Measurements from ENCODE around the gene GABARAP. TPM values are rescaled to one million over a fixed set of nuclear protein-coding genes. Genes with fewer than 3 reads are reported as not detected.

The GABARAP gene
- polyA plus RNA-seq, 1 donor (not counting 4 experiments of a cell fraction or from before 2014, with no cell fraction given), result 271 TPM

- no peaks in the 10 kb centered on the region for H3K4me1 ChIP-seq (ENCODE audit: control insufficient read depth, extremely low read depth, insufficient read depth, low read length)
- peaks cover 0 to 2% of the 10 kb centered on the region in 2 experiments for H3K36me3 ChIP-seq (ENCODE audit: control insufficient read depth in 2 of 2, extremely low read depth in 1 of 2, insufficient read depth in 2 of 2, low read length in 2 of 2)
- FAIRE-seq (no peak), DNase-seq (ENCODE audit: low read depth, low spot score) (no peak)
- H3K4me3 ChIP-seq (ENCODE audit: control insufficient read depth in 2 of 3, extremely low read depth in 1 of 3, insufficient read depth in 2 of 3, low read depth in 1 of 3, low read length in 3 of 3), result no peak overlapping the region
- TF ChIP-seq CTCF (optimal IDR thresholded peaks at IDR 0.05 in 1 of 3, IDR thresholded peaks at IDR 0.05 in 1 of 3, conservative IDR thresholded peaks at IDR 0.05 in 1 of 3; ENCODE audit: extremely low read depth in 1 of 3, insufficient read depth in 2 of 3, low read length in 3 of 3), result no peak
- no peak for TF ChIP-seq EZH2 (IDR thresholded peaks at IDR 0.05; ENCODE audit: low read length)
- H3K27me3 ChIP-seq (ENCODE audit: control insufficient read depth, extremely low read depth, insufficient read depth, low read length), result no peaks in the 10 kb centered on the region
- no peaks in the 10 kb centered on the region for H4K20me1 ChIP-seq (ENCODE audit: control insufficient read depth, extremely low read depth, insufficient read depth, low read length)
- dilution Hi-C loops (cut with MboI; ENCODE audit: extremely low pct_ligation_motif_present, low sequenced_read_pairs), result no loop called here
- H3K9ac ChIP-seq (ENCODE audit: control insufficient read depth, extremely low read depth, insufficient read depth, low read length), result no peak overlapping the region
- H3K27ac ChIP-seq (ENCODE audit: control insufficient read depth, insufficient read depth, low read length), result no peak overlapping the region
- H3K79me2 ChIP-seq (ENCODE audit: control insufficient read depth, insufficient read depth, low read length), result no peaks in the 10 kb centered on the region
- no peak overlapping the region for H3K4me2 ChIP-seq (ENCODE audit: control insufficient read depth, extremely low read depth, insufficient read depth, low read depth, low read length)
- no peaks in the 10 kb centered on the region for H3K9me1 ChIP-seq (ENCODE audit: control insufficient read depth, extremely low read depth, insufficient read depth, low read length)
- H3K9me3 ChIP-seq (ENCODE audit: control insufficient read depth, low read depth, low read length), result no peaks in the 10 kb centered on the region
- no peak overlapping the region for H2AFZ ChIP-seq (ENCODE audit: control insufficient read depth, low read length)
Observed at GRCh38 chr17:7191571-7192270, 50.5 kb downstream of the GABARAP start.

- Histone ChIP-seq H4K20me1 (ENCODE audit: control insufficient read depth, extremely low read depth, insufficient read depth, low read length) (no peaks in the 10 kb centered on the region), H3K4me2 (ENCODE audit: control insufficient read depth, extremely low read depth, insufficient read depth, low read depth, low read length) (no peak overlapping the region), H3K9ac (ENCODE audit: control insufficient read depth, extremely low read depth, insufficient read depth, low read length) (no peak overlapping the region), H3K9me1 (ENCODE audit: control insufficient read depth, extremely low read depth, insufficient read depth, low read length) (no peaks in the 10 kb centered on the region), H3K79me2 (ENCODE audit: control insufficient read depth, insufficient read depth, low read length) (no peaks in the 10 kb centered on the region), H3K36me3 (ENCODE audit: control insufficient read depth in 2 of 2, extremely low read depth in 1 of 2, insufficient read depth in 2 of 2, low read length in 2 of 2) (peaks cover 0 to 2% of the 10 kb centered on the region in 2 experiments), H2AFZ (ENCODE audit: control insufficient read depth, low read length) (no peak overlapping the region), H3K27ac (ENCODE audit: control insufficient read depth, insufficient read depth, low read length) (no peak overlapping the region), H3K4me3 (ENCODE audit: control insufficient read depth in 2 of 3, extremely low read depth in 1 of 3, insufficient read depth in 2 of 3, low read depth in 1 of 3, low read length in 3 of 3) (no peak overlapping the region), H3K9me3 (ENCODE audit: control insufficient read depth, low read depth, low read length) (no peaks in the 10 kb centered on the region), H3K27me3 (ENCODE audit: control insufficient read depth, extremely low read depth, insufficient read depth, low read length) (no peaks in the 10 kb centered on the region), H3K4me1 (ENCODE audit: control insufficient read depth, extremely low read depth, insufficient read depth, low read length) (no peaks in the 10 kb centered on the region)
- TF ChIP-seq CTCF (optimal IDR thresholded peaks at IDR 0.05 in 1 of 3, IDR thresholded peaks at IDR 0.05 in 1 of 3, conservative IDR thresholded peaks at IDR 0.05 in 1 of 3; ENCODE audit: extremely low read depth in 1 of 3, insufficient read depth in 2 of 3, low read length in 3 of 3), result no peak
- TF ChIP-seq EZH2 (IDR thresholded peaks at IDR 0.05; ENCODE audit: low read length), result no peak
- dilution Hi-C loops (cut with MboI; ENCODE audit: extremely low pct_ligation_motif_present, low sequenced_read_pairs), result no loop called here
- FAIRE-seq (no peak), DNase-seq (ENCODE audit: low read depth, low spot score) (no peak)
Observed at GRCh38 chr17:7191069-7191468, 51.2 kb downstream of the GABARAP start.
